Mammary epithelial cell (primary cell): ENCODE data around the gene ADCY5.

Experiments used
- CTCF ChIP-seq, 2 donors: IDR thresholded peaks in 1 of 2; conservative IDR thresholded peaks in 1 of 2; 2 replicates each; pipeline ENCODE4 v1.5.1; 2011 to 2012; ENCODE audit warnings: inconsistent platforms in 2 of 2, low read length in 2 of 2, mild to moderate bottlenecking in 2 of 2, control low read depth in 1 of 2, low read depth in 1 of 2; ENCODE audit not compliant: insufficient read depth in 1 of 2; ENCODE audit errors: extremely low read depth in 1 of 2
- EZH2 ChIP-seq: IDR thresholded peaks from 2 replicates; pipeline ENCODE4 v1.6.1; 2012; ENCODE audit warnings: low read length, inconsistent platforms, borderline replicate concordance

- TF ChIP-seq CTCF (conservative IDR thresholded peaks at IDR 0.05 in 1 of 2, IDR thresholded peaks at IDR 0.05 in 1 of 2; ENCODE audit: extremely low read depth in 1 of 2, insufficient read depth in 1 of 2, low read depth in 1 of 2, low read length in 2 of 2) = no peak
- no peak for TF ChIP-seq EZH2
These were observed 212.0 kb downstream of the ADCY5 start for GRCh38 chr3:123236902-123237301.
